Testis (tissue), 2 donors: ENCODE results near the gene ARID3A.

Source experiments
- POLR2A ChIP-seq: fragments of 450-650 bp; IDR thresholded peaks from one replicate; pipeline ENCODE4 v1.6.1; 2017; ENCODE audit warnings: antibody characterized with exemption, mild to moderate bottlenecking, moderate library complexity
- TF ChIP-seq, protein P1 (sequence below), 3 experiments: fragments of 450-650 bp in 2 of 3; fragments of 200-600 bp in 1 of 3; sonication (generic) in 1 of 3; IDR thresholded peaks; one replicate each; pipeline ENCODE4 v1.5.1; 2016 to 2019; ENCODE audit warnings: antibody characterized with exemption in 3 of 3, mild to moderate bottlenecking in 2 of 3, moderate library complexity in 1 of 3

DNA sequence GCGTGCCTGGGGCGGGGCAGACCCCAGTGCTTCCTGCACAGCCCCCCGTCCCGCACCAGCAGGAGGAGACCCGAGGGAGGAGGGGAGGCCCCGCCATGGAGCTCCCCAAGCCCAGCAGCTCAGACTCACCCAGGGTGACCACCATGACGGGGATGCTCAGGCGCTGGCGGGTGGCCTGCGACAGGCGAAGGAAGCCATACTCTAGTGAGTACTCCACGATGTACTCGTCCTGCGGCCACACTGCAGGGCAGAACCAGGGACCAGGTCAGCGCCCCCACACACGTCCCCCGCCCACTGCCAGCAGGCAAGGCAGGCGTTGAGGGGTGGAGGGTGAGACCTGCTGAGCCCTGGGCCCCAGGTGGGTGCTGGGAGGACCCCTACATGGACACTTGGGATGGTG, 86.5 kb downstream of the ARID3A start:
- TF ChIP-seq, protein P1, sequence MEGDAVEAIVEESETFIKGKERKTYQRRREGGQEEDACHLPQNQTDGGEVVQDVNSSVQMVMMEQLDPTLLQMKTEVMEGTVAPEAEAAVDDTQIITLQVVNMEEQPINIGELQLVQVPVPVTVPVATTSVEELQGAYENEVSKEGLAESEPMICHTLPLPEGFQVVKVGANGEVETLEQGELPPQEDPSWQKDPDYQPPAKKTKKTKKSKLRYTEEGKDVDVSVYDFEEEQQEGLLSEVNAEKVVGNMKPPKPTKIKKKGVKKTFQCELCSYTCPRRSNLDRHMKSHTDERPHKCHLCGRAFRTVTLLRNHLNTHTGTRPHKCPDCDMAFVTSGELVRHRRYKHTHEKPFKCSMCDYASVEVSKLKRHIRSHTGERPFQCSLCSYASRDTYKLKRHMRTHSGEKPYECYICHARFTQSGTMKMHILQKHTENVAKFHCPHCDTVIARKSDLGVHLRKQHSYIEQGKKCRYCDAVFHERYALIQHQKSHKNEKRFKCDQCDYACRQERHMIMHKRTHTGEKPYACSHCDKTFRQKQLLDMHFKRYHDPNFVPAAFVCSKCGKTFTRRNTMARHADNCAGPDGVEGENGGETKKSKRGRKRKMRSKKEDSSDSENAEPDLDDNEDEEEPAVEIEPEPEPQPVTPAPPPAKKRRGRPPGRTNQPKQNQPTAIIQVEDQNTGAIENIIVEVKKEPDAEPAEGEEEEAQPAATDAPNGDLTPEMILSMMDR (IDR thresholded peaks at IDR 0.05), result no peak
- no peak for TF ChIP-seq POLR2A
